ENCODE results near the gene OR51B2.
"Not testable (repeated sequence)": the region's sequence is repeated elsewhere in the genome, so short reads cannot be mapped to it uniquely, and the experiment has no call there.

DNA sequence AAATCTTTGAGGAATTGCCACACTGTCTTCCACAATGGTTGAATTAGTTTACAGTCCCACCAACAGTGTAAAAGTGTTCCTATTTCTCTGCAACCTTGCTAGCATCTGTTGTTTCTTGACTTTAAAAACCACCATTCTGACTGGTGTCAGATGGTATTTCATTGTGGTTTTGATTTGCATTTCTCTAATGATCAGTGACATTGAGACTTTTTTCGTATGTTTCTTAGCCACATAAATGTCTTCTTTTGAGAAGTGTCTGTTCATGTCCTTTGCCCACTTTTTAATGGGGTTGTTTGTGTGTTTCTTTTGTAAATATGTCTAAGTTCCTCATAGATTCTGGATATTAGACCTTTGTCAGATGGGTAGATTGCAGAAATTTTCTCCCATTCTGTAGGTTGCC is 13.2 kb upstream of the OR51B2 start:
- TF ChIP-seq TCF7L2 (IDR thresholded peaks at IDR 0.05; ENCODE audit: borderline replicate concordance, extremely low read depth, insufficient read depth, insufficient read length); JUND (IDR thresholded peaks at IDR 0.05); POLR2A (IDR thresholded peaks at IDR 0.05; ENCODE audit: borderline replicate concordance, extremely low read depth, insufficient read depth, insufficient read length); EZH2 (IDR thresholded peaks at IDR 0.05); EZH2phosphoT487 (IDR thresholded peaks at IDR 0.05; ENCODE audit: borderline replicate concordance): not testable (repeated sequence)
- TF ChIP-seq, protein P1, sequence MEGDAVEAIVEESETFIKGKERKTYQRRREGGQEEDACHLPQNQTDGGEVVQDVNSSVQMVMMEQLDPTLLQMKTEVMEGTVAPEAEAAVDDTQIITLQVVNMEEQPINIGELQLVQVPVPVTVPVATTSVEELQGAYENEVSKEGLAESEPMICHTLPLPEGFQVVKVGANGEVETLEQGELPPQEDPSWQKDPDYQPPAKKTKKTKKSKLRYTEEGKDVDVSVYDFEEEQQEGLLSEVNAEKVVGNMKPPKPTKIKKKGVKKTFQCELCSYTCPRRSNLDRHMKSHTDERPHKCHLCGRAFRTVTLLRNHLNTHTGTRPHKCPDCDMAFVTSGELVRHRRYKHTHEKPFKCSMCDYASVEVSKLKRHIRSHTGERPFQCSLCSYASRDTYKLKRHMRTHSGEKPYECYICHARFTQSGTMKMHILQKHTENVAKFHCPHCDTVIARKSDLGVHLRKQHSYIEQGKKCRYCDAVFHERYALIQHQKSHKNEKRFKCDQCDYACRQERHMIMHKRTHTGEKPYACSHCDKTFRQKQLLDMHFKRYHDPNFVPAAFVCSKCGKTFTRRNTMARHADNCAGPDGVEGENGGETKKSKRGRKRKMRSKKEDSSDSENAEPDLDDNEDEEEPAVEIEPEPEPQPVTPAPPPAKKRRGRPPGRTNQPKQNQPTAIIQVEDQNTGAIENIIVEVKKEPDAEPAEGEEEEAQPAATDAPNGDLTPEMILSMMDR (IDR thresholded peaks at IDR 0.05 in 2 of 3, conservative IDR thresholded peaks at IDR 0.05 in 1 of 3; ENCODE audit: borderline replicate concordance in 1 of 3, insufficient read depth in 1 of 3, low read depth in 2 of 3, low read length in 2 of 3): not testable (repeated sequence)

Measured in HCT116 (cell line).